Testis (tissue), 3 donors: ENCODE data around the gene DDX24. TPM values are rescaled to one million over a fixed set of nuclear protein-coding genes. Genes with fewer than 3 reads are reported as not detected.

Source experiments
- DNase-seq: peaks from one replicate; pipeline ENCODE4 v3.0.0-alpha.2; 2019
- H3K27ac ChIP-seq, 2 donors: fragments of 200-600 bp; sonication (generic); one replicate each; pipeline ENCODE4 v1.5.1; 2019
- H3K27me3 ChIP-seq: fragments of 200-600 bp; sonication (generic); one replicate; pipeline ENCODE4 v1.5.1; 2019
- H3K36me3 ChIP-seq: fragments of 200-600 bp; sonication (generic); one replicate; pipeline ENCODE4 v1.5.1; 2017; ENCODE audit warnings: low read depth; ENCODE audit errors: missing control alignments
- H3K4me1 ChIP-seq: fragments of 200-600 bp; sonication (generic); one replicate; pipeline ENCODE4 v1.5.1; 2019
- H3K4me3 ChIP-seq, 2 donors: fragments of 200-600 bp; sonication (generic); one replicate each; pipeline ENCODE4 v1.5.1; 2017 to 2019
- H3K9me3 ChIP-seq: fragments of 200-600 bp; sonication (generic); one replicate; pipeline ENCODE4 v1.5.1; 2017
- POLR2A ChIP-seq: fragments of 450-650 bp; IDR thresholded peaks from one replicate; pipeline ENCODE4 v1.6.1; 2017; ENCODE audit warnings: antibody characterized with exemption, mild to moderate bottlenecking, moderate library complexity
- WGBS, 2 donors: methylation state at CpG; one replicate each; pipeline ENCODE4 v1.1.5; 2018; 5-methylcytosine and 5-hydroxymethylcytosine counted together
- intact Hi-C: fragments of 100-400 bp; cut with DNase I; formaldehyde crosslinking; loops from one replicate; pipeline ENCODE4 v1.15.1; 2023; ENCODE audit warnings: low total_unique reads
- polyA plus RNA-seq: library from polyadenylated mRNA; stranded (reverse); fragments of 350-450 nt; fragmentation: Illumina TruSeq; extraction: RNeasy Lipid Tissue Mini Kit (QIAGEN cat#74804); gene quantifications from one replicate; pipeline ENCODE4 v1.2.3, GENCODE V29; 2014; ENCODE audit warnings: low read depth, low replicate concordance; ENCODE audit not compliant: insufficient read depth
- total RNA-seq, 2 donors: library from RNA; depleted of rRNA; stranded (reverse); fragments of >200 nt; gene quantifications; one replicate each; pipeline ENCODE4 v1.2.3, GENCODE V29; 2016
- TF ChIP-seq, protein P1 (sequence below), 3 experiments: fragments of 450-650 bp in 2 of 3; fragments of 200-600 bp in 1 of 3; sonication (generic) in 1 of 3; IDR thresholded peaks; one replicate each; pipeline ENCODE4 v1.5.1; 2016 to 2019; ENCODE audit warnings: antibody characterized with exemption in 3 of 3, mild to moderate bottlenecking in 2 of 3, moderate library complexity in 1 of 3

The DDX24 gene
- total and polyA plus RNA-seq, 3 donors from 2014 or later = 378 to 485 (median 431) TPM

DNA sequence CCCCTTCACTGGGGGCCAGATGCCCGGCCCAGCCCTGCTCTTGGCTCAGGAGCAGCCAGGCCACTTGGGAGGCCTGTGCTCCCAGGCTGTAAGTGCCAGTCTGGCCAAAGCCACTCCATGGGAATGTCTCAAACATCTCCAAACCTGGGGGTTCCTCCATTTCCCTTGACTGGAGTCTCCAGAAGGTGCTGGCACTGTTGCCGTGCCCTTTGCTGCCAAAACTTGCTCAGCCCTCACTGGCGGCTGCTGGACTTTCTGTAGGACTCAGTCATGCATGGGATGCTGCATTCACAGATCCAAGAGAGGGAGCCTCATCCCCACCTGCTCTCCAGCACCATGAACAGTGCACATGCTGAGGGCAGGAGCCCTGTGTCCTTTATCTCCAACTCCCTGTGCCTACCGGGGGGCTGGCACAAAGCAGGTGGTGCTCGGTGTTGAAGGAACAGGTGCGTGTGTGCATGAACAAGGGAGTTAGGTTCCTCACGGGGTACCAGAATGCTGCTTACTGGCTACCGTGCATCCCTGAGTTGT is 64.5 kb downstream of the DDX24 start:
- H3K36me3 ChIP-seq = no peaks in the 10 kb centered on the region
- TF ChIP-seq POLR2A = no peak
- TF ChIP-seq, protein P1, sequence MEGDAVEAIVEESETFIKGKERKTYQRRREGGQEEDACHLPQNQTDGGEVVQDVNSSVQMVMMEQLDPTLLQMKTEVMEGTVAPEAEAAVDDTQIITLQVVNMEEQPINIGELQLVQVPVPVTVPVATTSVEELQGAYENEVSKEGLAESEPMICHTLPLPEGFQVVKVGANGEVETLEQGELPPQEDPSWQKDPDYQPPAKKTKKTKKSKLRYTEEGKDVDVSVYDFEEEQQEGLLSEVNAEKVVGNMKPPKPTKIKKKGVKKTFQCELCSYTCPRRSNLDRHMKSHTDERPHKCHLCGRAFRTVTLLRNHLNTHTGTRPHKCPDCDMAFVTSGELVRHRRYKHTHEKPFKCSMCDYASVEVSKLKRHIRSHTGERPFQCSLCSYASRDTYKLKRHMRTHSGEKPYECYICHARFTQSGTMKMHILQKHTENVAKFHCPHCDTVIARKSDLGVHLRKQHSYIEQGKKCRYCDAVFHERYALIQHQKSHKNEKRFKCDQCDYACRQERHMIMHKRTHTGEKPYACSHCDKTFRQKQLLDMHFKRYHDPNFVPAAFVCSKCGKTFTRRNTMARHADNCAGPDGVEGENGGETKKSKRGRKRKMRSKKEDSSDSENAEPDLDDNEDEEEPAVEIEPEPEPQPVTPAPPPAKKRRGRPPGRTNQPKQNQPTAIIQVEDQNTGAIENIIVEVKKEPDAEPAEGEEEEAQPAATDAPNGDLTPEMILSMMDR (IDR thresholded peaks at IDR 0.05) = no peak
- no peaks in the 10 kb centered on the region for H3K9me3 ChIP-seq
- no peaks in the 10 kb centered on the region for H3K4me1 ChIP-seq
- no peak overlapping the region for H3K27ac ChIP-seq
- H3K4me3 ChIP-seq = no peak overlapping the region
- WGBS, 2 donors = 72 to 89% methylated on average over 6 to 8 of the region's 8 CpGs
- no peaks in the 10 kb centered on the region for H3K27me3 ChIP-seq
- intact Hi-C loops = no loop called here
- DNase-seq = no peak

DNA sequence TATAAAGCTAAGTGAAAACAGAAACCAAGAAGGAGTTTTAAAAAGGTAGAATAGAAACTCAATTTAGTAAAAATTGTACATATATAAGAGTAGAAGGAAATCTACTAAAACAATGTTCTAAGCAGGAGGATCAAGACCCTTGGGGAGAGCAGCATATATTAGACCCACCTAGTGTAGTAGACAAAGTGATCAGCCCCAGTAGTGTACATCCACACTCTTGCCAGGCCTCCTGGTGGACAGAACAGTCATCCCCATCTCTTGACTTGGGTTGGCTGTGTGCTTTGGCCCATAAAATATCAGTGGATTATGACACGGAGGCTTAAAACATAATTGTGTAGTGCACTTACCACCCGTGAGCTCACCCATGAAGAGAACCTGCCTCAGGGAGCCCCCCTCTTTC is 65.8 kb downstream of the DDX24 start:
- no peak for TF ChIP-seq POLR2A
- TF ChIP-seq, protein P1 (IDR thresholded peaks at IDR 0.05) = no peak
- intact Hi-C loops = no loop called here

DNA sequence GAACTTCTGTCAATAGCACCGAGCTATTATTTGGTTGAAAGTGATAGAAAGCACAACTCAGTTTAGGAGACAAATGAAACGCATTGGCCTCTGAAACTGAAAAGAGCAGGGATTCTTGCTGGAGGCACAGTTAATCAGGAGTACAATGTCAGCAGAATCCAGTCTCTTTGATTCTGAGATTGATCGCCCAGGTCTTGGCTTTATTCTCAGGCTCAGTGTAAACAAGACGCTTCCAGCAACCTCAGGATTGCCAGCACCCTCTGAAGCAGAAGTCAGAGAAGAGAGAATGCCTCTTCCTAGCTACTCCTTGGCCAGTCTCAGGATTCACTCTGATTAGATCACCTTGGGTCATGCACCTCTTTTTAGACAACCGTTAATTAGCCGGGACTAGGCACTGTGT is 66.6 kb downstream of the DDX24 start:
- intact Hi-C loops = no loop called here
- WGBS, 2 donors = 83 to 93% methylated on average over 6 of the region's 6 CpGs

More for the DNA sequence above, 65.8 kb downstream of the DDX24 start:
- DNase-seq = no peak
- H3K4me3 ChIP-seq = no peak overlapping the region
- H3K27me3 ChIP-seq = no peaks in the 10 kb centered on the region
- no peaks in the 10 kb centered on the region for H3K36me3 ChIP-seq
- no peaks in the 10 kb centered on the region for H3K4me1 ChIP-seq
- H3K9me3 ChIP-seq = no peaks in the 10 kb centered on the region
- H3K27ac ChIP-seq = no peak overlapping the region
- WGBS, 2 donors = 100% methylated on average over 2 of the region's 2 CpGs; no CpG with 5 or more reads in 1 of the 2 donors

DNA sequence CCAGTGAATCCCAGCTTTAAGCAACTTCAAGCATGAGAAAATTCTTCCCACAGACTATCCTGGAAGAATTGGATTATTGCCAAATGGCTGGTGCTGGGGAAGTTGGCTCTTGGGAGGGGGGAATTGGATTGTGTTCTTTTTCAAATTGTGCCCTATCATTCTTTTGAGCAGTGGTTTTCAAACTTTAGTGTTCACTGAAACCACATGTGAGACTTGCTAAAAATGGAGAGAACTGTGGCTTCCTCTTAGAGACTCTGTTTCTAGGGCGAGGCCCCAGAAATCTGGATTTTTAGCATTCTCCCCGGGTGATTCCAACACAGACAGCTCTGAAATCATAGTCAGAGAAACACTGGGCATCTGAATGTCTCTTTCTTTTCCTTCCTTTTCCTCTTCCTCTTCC is 69.2 kb downstream of the DDX24 start:
- DNase-seq = no peak
- Histone ChIP-seq H3K27me3 (no peaks in the 10 kb centered on the region), H3K4me3 (no peak overlapping the region), H3K27ac (no peak overlapping the region), H3K4me1 (no peaks in the 10 kb centered on the region), H3K9me3 (no peaks in the 10 kb centered on the region), H3K36me3 (no peaks in the 10 kb centered on the region)
- intact Hi-C loops = no loop called here
- TF ChIP-seq POLR2A = no peak
- TF ChIP-seq, protein P1 (IDR thresholded peaks at IDR 0.05) = no peak
- WGBS, 2 donors = 73 to 78% methylated on average over 2 of the region's 2 CpGs

More for the DNA sequence above, 66.6 kb downstream of the DDX24 start:
- no peaks in the 10 kb centered on the region for H3K4me1 ChIP-seq
- no peak for DNase-seq
- TF ChIP-seq POLR2A = no peak
- TF ChIP-seq, protein P1 (IDR thresholded peaks at IDR 0.05) = no peak
- H3K36me3 ChIP-seq = no peaks in the 10 kb centered on the region
- H3K27me3 ChIP-seq = no peaks in the 10 kb centered on the region
- no peaks in the 10 kb centered on the region for H3K9me3 ChIP-seq
- H3K27ac ChIP-seq = no peak overlapping the region
- no peak overlapping the region for H3K4me3 ChIP-seq

DNA sequence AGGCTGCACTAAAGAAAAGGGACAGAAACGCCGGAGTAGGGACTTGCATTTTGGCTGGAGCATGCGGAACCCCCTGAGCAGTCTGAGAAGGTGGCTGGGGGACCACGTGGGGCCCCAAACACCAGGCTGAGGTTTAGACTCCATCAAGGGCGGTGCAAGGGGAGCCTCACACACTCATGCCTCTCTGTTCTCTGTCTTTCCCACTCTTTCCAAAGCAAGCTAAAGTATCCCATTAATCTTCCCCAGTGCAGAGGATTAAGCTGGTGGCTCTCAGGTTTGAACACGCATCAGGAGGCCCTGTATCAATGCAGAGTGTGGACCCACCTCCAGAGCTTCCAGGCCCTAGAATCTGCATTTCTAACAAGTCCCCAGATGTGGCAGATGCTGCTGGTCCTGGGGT is 70.4 kb downstream of the DDX24 start:
- Histone ChIP-seq H3K9me3 (no peaks in the 10 kb centered on the region), H3K27ac (no peak overlapping the region), H3K4me3 (no peak overlapping the region), H3K36me3 (no peaks in the 10 kb centered on the region), H3K27me3 (no peaks in the 10 kb centered on the region), H3K4me1 (no peaks in the 10 kb centered on the region)
- intact Hi-C loops = no loop called here
- DNase-seq = no peak
- TF ChIP-seq, protein P1 (IDR thresholded peaks at IDR 0.05) = no peak
- TF ChIP-seq POLR2A = no peak
- WGBS, 2 donors = 86 to 92% methylated on average over 6 of the region's 6 CpGs
